GM23338 (cell line): ENCODE measurements around the gene DOCK1. TPM values are rescaled to one million over a fixed set of nuclear protein-coding genes. Genes with fewer than 3 reads are reported as not detected.

ENCODE experiments used
- ATAC-seq: fragments of 200-7000 bp; cut with Tn5 transposase; 3 replicates; pipeline ENCODE4 v1.9.1; 2020
- DNase-seq: peaks from one replicate; pipeline ENCODE4 v3.0.0-alpha.2; 2015; ENCODE audit warnings: low spot score
- H2AFZ ChIP-seq: fragments of 200-600 bp; sonication (generic); 2 replicates; pipeline ENCODE4 v1.8.0; 2016; ENCODE audit warnings: antibody characterized with exemption, mild to moderate bottlenecking, moderate library complexity
- H3F3A ChIP-seq: fragments of 200-600 bp; sonication (generic); replicated peaks from 2 replicates; pipeline ENCODE4 v1.8.0; 2017; ENCODE audit warnings: antibody characterized with exemption, mixed run types, low read depth
- H3K27ac ChIP-seq: fragments of 200-600 bp; sonication (generic); 2 replicates; pipeline ENCODE4 v1.6.1; 2016; ENCODE audit warnings: low read depth
- H3K27me3 ChIP-seq: fragments of 200-600 bp; sonication (generic); 2 replicates; pipeline ENCODE4 v1.8.0; 2016; ENCODE audit warnings: mild to moderate bottlenecking, mixed run types, moderate library complexity; ENCODE audit not compliant: insufficient read depth
- H3K36me3 ChIP-seq: fragments of 200-600 bp; sonication (generic); 2 replicates; pipeline ENCODE4 v1.8.0; 2016; ENCODE audit warnings: mild to moderate bottlenecking; ENCODE audit not compliant: insufficient read depth
- H3K4me1 ChIP-seq: fragments of 200-600 bp; sonication (generic); 2 replicates; pipeline ENCODE4 v1.8.0; 2016; ENCODE audit warnings: mild to moderate bottlenecking, moderate library complexity; ENCODE audit not compliant: insufficient read depth
- H3K4me2 ChIP-seq: fragments of 200-600 bp; sonication (generic); 2 replicates; pipeline ENCODE4 v1.7.1; 2017; ENCODE audit warnings: mixed run types
- H3K4me3 ChIP-seq: fragments of 200-600 bp; sonication (generic); 2 replicates; pipeline ENCODE4 v1.6.1; 2016; ENCODE audit warnings: mixed run types
- H3K79me2 ChIP-seq: fragments of 200-600 bp; sonication (generic); replicated peaks from 2 replicates; pipeline ENCODE4 v1.8.0; 2017; ENCODE audit warnings: mild to moderate bottlenecking; ENCODE audit not compliant: insufficient read depth
- H3K9me2 ChIP-seq: fragments of 200-600 bp; sonication (generic); 2 replicates; pipeline ENCODE4 v1.8.0; 2017; ENCODE audit not compliant: insufficient read depth
- H4K20me1 ChIP-seq: fragments of 200-600 bp; sonication (generic); replicated peaks from 2 replicates; pipeline ENCODE4 v1.8.0; 2017; ENCODE audit warnings: mild to moderate bottlenecking; ENCODE audit not compliant: insufficient read depth
- H3K27ac Mint-ChIP-seq: 2 replicates; pipeline ENCODE4 v1.8.0; 2020; ENCODE audit warnings: inconsistent platforms, mild to moderate bottlenecking, moderate library complexity, mixed read lengths
- H3K27me3 Mint-ChIP-seq: 3 replicates; pipeline ENCODE4 v1.8.0; 2022; ENCODE audit warnings: low read depth, mild to moderate bottlenecking, moderate library complexity, mixed read lengths, inconsistent platforms; ENCODE audit not compliant: insufficient read depth, poor library complexity
- H3K36me3 Mint-ChIP-seq: 3 replicates; pipeline ENCODE4 v1.8.0; 2021; ENCODE audit warnings: low read depth, mild to moderate bottlenecking, inconsistent platforms, moderate library complexity, mixed read lengths
- H3K4me1 Mint-ChIP-seq: 3 replicates; pipeline ENCODE4 v1.8.0; 2020; ENCODE audit warnings: mild to moderate bottlenecking, inconsistent platforms, mixed read lengths
- H3K4me3 Mint-ChIP-seq: 3 replicates; pipeline ENCODE4 v1.8.0; 2021; ENCODE audit warnings: moderate library complexity, mild to moderate bottlenecking, inconsistent platforms, mixed read lengths
- H3K9me3 Mint-ChIP-seq: 3 replicates; pipeline ENCODE4 v1.8.0; 2020; ENCODE audit warnings: moderate library complexity, mild to moderate bottlenecking, inconsistent platforms, mixed read lengths
- CREB1 ChIP-seq: fragments of 250-450 bp; sonication (Bioruptor Pico); IDR thresholded peaks from 2 replicates; pipeline ENCODE4 v1.5.0; 2020; ENCODE audit warnings: low read depth, mild to moderate bottlenecking, moderate library complexity
- CTCF ChIP-seq, 2 experiments: fragments of 200-600 bp in 1 of 2; sonication (generic) in 1 of 2; conservative IDR thresholded peaks; 2 replicates each; pipeline versions ENCODE4 v1.5.1 to v1.6.1; 2016 to 2017; ENCODE audit warnings: antibody characterized with exemption in 2 of 2, low read depth in 2 of 2, mild to moderate bottlenecking in 2 of 2, moderate library complexity in 1 of 2
- ETS1 ChIP-seq: IDR thresholded peaks from 2 replicates; pipeline ENCODE4 v1.6.1; 2016; ENCODE audit warnings: antibody characterized with exemption
- EZH2 ChIP-seq: fragments of 200-600 bp; sonication (generic); IDR thresholded peaks from one replicate; pipeline ENCODE4 v1.8.0; 2017; ENCODE audit warnings: antibody characterized with exemption, mild to moderate bottlenecking, low read depth; ENCODE audit not compliant: unreplicated experiment
- EZH2phosphoT487 ChIP-seq: fragments of 200-600 bp; sonication (generic); IDR thresholded peaks from one replicate; pipeline ENCODE4 v1.8.1; 2018; ENCODE audit warnings: antibody characterized with exemption; ENCODE audit not compliant: unreplicated experiment
- JUNB ChIP-seq: IDR thresholded peaks from one replicate; pipeline ENCODE4 v1.6.1; 2016; ENCODE audit warnings: antibody characterized with exemption; ENCODE audit not compliant: unreplicated experiment
- NANOG ChIP-seq: IDR thresholded peaks from 2 replicates; pipeline ENCODE4 v1.6.1; 2016; ENCODE audit warnings: antibody characterized with exemption, borderline replicate concordance
- POLR2AphosphoS5 ChIP-seq: IDR thresholded peaks from 2 replicates; pipeline ENCODE4 v1.6.1; 2016; ENCODE audit warnings: antibody characterized with exemption, low read depth
- REST ChIP-seq: IDR thresholded peaks from one replicate; pipeline ENCODE4 v1.6.1; 2018; ENCODE audit warnings: antibody characterized with exemption; ENCODE audit not compliant: unreplicated experiment
- STAT1 ChIP-seq: IDR thresholded peaks from one replicate; pipeline ENCODE4 v1.6.1; 2016; ENCODE audit warnings: antibody characterized with exemption; ENCODE audit not compliant: unreplicated experiment
- ZNF331 ChIP-seq: fragments of 250-450 bp; sonication (Bioruptor Pico); IDR thresholded peaks from 2 replicates; pipeline ENCODE4 v1.5.0; 2020; ENCODE audit warnings: low read depth, mild to moderate bottlenecking, moderate library complexity
- ZNF462 ChIP-seq: fragments of 250-450 bp; sonication (Bioruptor Pico); IDR thresholded peaks from 2 replicates; pipeline ENCODE4 v1.5.0; 2020; ENCODE audit warnings: mild to moderate bottlenecking, moderate library complexity
- polyA plus RNA-seq: library from polyadenylated mRNA; unstranded; fragments of >200 nt; fragmentation: Nextera tagmentation; extraction: Ambion mirVana; gene quantifications from 2 replicates; pipeline ENCODE4 v1.2.1, GENCODE V29; 2016
- total RNA-seq: library from RNA; depleted of rRNA; stranded (reverse); fragments of >200 nt; shearing (Covaris generic); gene quantifications from 2 replicates; pipeline ENCODE4 v1.2.3, GENCODE V29; 2014

Gene DOCK1
- total and polyA plus RNA-seq, 2 experiments from 2014 or later = 13.2 to 55.3 TPM

- no peak for TF ChIP-seq EZH2phosphoT487
Observed at GRCh38 chr10:127064474-127064873, 159.2 kb downstream of the DOCK1 start (continued).

GRCh38 chr10:127067542-127068194 is 162.4 kb downstream of the DOCK1 start:
- Histone ChIP-seq H3K9me2 (no peaks in the 10 kb centered on the region; the same call in 1 of the 2 replicates), H3K4me3 (no peak overlapping the region), H3K27me3 (no peaks in the 10 kb centered on the region), H3K4me2 (no peak overlapping the region), H3F3A (no peaks in the 10 kb centered on the region), H3K79me2 (no peaks in the 10 kb centered on the region), H3K4me1 (no peaks in the 10 kb centered on the region), H2AFZ (no peak overlapping the region), H4K20me1 (no peaks in the 10 kb centered on the region), H3K36me3 (peaks cover 5% of the 10 kb centered on the region; the same call in 1 of the 2 replicates), H3K27ac (no peak overlapping the region)
- no peak for ATAC-seq
- H3K4me1 Mint-ChIP-seq = no peaks in the 10 kb centered on the region; the same call in 2 of the 3 replicates
- H3K27ac Mint-ChIP-seq = no peak overlapping the region
- H3K27me3 Mint-ChIP-seq = peaks cover 2% of the 10 kb centered on the region
- H3K9me3 Mint-ChIP-seq = no peaks in the 10 kb centered on the region; the same call in 2 of the 3 replicates
- peaks cover 53% of the 10 kb centered on the region for H3K36me3 Mint-ChIP-seq
- DNase-seq = no peak
- no peak overlapping the region for H3K4me3 Mint-ChIP-seq
- TF ChIP-seq CREB1 (CRISPR knock-in tag) = no peak
- no peak for TF ChIP-seq ZNF462 (CRISPR knock-in tag)
- TF ChIP-seq EZH2 = no peak
- no peak for TF ChIP-seq STAT1
- no peak for TF ChIP-seq ETS1
- no peak for TF ChIP-seq REST
- no peak for TF ChIP-seq CTCF (conservative IDR thresholded peaks at IDR 0.05; ENCODE audit: low read depth in 2 of 2)
- no peak for TF ChIP-seq POLR2AphosphoS5
- TF ChIP-seq JUNB = no peak
- TF ChIP-seq NANOG = no peak
- no peak for TF ChIP-seq ZNF331 (CRISPR knock-in tag)
- TF ChIP-seq EZH2phosphoT487 = no peak
